Measurements from ENCODE around the gene SF1. TPM values are rescaled to one million over a fixed set of nuclear protein-coding genes. Genes with fewer than 3 reads are reported as not detected.

The SF1 gene
- total and polyA plus RNA-seq, 2 of the 8 experiments (the other 6 are each of a cell fraction or from before 2014, with no cell fraction given): 72.7 to 353 TPM

DNA sequence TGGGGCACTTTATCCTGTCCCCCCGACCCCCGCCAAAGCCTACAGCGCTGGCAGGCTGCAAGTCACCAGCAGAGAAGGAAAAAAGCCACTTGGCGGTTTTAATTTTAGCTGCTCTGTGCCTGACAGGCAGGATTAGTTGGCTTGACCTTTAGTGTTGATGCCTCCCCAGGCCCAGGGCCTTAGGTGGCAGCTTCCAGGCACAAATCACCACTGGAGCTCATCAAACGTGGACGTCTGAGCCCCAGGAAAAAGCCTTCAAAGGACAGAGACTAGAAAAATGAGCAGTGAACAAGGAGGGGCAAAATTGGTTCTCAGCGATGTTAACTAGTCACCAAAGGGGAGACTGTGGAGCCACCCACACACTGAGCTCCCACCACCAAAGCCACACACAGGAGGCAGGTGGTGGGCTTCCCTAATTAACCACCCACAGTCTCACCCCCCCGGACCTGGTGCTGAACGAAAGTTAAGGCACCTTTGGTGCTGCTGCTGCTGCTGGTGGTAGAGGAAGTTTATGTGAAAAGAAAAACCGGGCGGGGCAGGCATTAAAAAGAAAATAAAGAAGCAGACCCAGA, 14.2 kb downstream of the SF1 start (continued):
- TF ChIP-seq, protein P1, sequence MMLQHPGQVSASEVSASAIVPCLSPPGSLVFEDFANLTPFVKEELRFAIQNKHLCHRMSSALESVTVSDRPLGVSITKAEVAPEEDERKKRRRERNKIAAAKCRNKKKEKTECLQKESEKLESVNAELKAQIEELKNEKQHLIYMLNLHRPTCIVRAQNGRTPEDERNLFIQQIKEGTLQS (IDR thresholded peaks at IDR 0.05; ENCODE audit: insufficient read depth, low read depth, low read length): no peak

Measured in H1 (cell line).